ENCODE results near the gene MCCC1.

DNA sequence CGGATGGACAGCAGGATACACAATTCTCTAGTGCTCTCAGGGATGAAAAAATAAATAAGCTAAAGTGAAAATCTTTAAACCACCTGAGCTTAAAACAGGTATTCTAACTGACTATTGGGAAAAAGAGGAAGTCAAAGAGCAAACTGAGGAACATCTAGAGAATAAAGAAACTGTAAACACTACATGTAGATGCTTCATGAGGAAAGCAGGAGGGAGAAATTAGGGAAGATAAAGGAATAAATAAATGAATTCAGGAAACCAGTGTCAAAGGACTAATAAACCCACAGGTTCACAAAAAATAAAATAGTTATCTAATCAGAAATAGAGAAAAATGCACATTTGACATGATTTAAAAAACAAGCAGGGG is 525 bp upstream of the MCCC1 start:
- TF ChIP-seq, protein P1, sequence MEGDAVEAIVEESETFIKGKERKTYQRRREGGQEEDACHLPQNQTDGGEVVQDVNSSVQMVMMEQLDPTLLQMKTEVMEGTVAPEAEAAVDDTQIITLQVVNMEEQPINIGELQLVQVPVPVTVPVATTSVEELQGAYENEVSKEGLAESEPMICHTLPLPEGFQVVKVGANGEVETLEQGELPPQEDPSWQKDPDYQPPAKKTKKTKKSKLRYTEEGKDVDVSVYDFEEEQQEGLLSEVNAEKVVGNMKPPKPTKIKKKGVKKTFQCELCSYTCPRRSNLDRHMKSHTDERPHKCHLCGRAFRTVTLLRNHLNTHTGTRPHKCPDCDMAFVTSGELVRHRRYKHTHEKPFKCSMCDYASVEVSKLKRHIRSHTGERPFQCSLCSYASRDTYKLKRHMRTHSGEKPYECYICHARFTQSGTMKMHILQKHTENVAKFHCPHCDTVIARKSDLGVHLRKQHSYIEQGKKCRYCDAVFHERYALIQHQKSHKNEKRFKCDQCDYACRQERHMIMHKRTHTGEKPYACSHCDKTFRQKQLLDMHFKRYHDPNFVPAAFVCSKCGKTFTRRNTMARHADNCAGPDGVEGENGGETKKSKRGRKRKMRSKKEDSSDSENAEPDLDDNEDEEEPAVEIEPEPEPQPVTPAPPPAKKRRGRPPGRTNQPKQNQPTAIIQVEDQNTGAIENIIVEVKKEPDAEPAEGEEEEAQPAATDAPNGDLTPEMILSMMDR (IDR thresholded peaks at IDR 0.05) = no peak
- TF ChIP-seq POLR2A (IDR thresholded peaks at IDR 0.05) = no peak
